WI38 (cell line): ENCODE results near the gene RNF20.
"Not testable (repeated sequence)": the region's sequence is repeated elsewhere in the genome, so short reads cannot be mapped to it uniquely, and the experiment has no call there.

Experiments used
- H3K4me3 ChIP-seq: 2 replicates; pipeline ENCODE4 v1.5.1; 2011; ENCODE audit warnings: low read depth, mild to moderate bottlenecking, control low read depth, low read length
- TF ChIP-seq, protein P1 (sequence below): IDR thresholded peaks from 2 replicates; pipeline ENCODE4 v1.5.1; 2012; ENCODE audit warnings: low read depth, mild to moderate bottlenecking, control low read depth, low read length

The RNF20 gene

DNA sequence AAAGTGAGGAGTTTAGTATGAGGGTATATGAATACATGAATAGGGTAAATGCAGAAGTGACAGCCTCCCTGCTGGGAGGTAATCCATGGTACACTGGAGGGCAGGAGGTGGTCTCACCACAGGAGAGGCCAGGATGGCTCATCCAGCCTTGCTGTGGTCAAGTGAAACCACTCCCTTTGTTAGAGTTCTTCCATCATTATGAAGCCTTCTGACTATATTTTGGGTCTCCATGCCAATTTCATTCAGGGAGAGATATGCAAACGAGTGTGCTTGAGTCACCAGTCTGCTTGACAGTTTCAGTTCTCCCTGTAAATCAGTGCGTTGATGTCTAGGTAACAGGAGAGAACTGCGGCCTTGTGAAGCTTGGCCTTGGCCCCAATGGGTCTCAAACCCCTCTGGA lies 44.7 kb downstream of the RNF20 start:
- TF ChIP-seq, protein P1, sequence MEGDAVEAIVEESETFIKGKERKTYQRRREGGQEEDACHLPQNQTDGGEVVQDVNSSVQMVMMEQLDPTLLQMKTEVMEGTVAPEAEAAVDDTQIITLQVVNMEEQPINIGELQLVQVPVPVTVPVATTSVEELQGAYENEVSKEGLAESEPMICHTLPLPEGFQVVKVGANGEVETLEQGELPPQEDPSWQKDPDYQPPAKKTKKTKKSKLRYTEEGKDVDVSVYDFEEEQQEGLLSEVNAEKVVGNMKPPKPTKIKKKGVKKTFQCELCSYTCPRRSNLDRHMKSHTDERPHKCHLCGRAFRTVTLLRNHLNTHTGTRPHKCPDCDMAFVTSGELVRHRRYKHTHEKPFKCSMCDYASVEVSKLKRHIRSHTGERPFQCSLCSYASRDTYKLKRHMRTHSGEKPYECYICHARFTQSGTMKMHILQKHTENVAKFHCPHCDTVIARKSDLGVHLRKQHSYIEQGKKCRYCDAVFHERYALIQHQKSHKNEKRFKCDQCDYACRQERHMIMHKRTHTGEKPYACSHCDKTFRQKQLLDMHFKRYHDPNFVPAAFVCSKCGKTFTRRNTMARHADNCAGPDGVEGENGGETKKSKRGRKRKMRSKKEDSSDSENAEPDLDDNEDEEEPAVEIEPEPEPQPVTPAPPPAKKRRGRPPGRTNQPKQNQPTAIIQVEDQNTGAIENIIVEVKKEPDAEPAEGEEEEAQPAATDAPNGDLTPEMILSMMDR: no peak
- no peak overlapping the region for H3K4me3 ChIP-seq

DNA sequence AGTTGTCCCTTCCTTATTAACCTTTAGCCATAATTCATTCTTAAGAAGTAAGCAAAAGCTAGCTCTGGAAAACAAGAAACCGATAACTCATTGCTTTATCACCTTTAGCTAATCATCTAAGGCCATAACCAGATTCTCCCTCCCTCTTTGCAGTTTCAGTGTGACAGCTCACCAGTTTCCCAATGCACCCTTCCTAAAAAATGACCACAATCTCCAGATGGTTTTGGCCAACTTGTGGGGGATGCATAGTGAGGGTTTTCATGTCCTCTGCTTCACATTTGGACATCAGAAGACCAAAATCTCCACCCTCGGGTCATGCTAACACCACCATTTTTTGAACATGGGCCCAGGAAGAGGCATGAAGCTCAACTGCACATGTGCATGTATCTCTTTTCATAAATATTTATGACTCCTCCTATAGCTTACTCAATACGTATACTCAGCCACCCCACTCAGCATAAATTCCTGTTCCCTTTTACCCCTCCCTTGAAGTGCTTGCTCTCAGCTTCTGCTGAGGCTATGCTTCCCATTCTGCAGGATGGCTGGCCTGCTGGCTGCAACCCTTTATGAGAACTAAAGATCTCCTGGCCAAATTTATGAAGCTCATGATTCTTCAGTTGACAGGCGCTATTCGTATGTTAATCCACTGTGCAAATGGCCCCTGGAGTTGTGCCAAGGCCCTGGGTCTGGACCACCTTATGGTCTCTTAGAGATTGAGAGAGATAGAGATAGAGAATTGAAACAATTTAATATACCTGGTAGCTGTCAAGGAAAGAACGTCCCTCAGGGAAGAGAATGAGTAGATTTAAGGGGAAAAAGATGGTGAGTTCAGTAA lies 46.3 kb downstream of the RNF20 start:
- TF ChIP-seq, protein P1: no peak
- no peak overlapping the region for H3K4me3 ChIP-seq

- TF ChIP-seq, protein P1: no peak
- no peak overlapping the region for H3K4me3 ChIP-seq
Observed at GRCh38 chr9:101582553-101582952, 48.9 kb downstream of the RNF20 start.

DNA sequence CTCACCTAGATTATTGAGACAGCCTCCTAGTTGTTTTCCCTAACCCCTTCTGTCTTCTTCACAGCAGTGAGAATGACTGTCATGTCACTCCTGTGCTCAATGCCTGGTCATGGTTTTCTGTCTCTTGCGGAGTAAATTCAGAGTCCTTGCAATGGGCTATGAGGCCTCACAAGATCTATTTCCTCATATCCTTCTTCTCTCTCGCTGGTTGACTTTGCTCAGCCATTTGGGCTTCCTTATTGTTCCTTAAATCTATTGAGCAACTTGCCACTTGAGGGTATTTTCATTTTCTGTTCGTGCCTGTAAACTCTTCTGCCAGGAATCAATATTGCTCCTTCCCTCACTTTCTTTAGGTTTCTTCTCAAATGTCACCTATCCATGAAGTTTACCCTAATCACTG lies 52.1 kb downstream of the RNF20 start:
- TF ChIP-seq, protein P1: no peak
- no peak overlapping the region for H3K4me3 ChIP-seq

- TF ChIP-seq, protein P1: no peak
- no peak overlapping the region for H3K4me3 ChIP-seq
Observed at GRCh38 chr9:101586651-101587050, 53.0 kb downstream of the RNF20 start.

GRCh38 chr9:101587332-101588043 lies 53.8 kb downstream of the RNF20 start:
- TF ChIP-seq, protein P1: no peak

GRCh38 chr9:101590074-101590473 lies 56.4 kb downstream of the RNF20 start:
- H3K4me3 ChIP-seq: not testable (repeated sequence)

More at GRCh38 chr9:101587332-101588043, 53.8 kb downstream of the RNF20 start:
- no peak overlapping the region for H3K4me3 ChIP-seq
